ENCODE measurements around the gene TCHP.

DNA sequence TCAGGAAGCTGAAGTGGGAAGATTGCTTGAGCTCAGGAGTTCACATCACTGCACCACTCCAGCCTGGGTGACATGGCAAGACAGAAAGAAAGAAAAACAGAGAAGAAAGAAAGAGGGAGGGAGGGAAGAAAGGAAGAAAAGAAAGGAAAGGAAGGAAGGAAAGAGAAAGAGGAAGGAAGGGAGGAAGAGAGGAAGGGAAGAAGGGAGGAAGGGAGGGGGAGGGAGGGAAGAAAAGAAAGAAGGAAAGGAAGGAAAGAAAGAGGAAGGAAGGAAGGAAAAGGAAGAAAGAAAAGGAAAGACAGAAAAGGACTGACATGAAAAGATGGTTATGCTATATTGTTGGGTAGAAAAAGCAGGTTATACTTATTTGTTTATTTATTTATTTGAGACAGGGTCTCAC is 23.7 kb upstream of the TCHP start:
- TF ChIP-seq EP300 (IDR thresholded peaks at IDR 0.05), result no peak
- TF ChIP-seq CTCF (IDR thresholded peaks at IDR 0.05), result no peak
- no peak for TF ChIP-seq POLR2AphosphoS5 (IDR thresholded peaks at IDR 0.05)
- no peak for TF ChIP-seq POLR2A (IDR thresholded peaks at IDR 0.05)

Data from sigmoid colon (tissue), 4 donors.